Osteoblast (primary cell): Measurements from ENCODE around the gene DRD4. TPM values are rescaled to one million over a fixed set of nuclear protein-coding genes. Genes with fewer than 3 reads are reported as not detected.

ENCODE experiments used
- DNase-seq: peaks from one replicate; pipeline ENCODE4 v3.0.0; 2011; ENCODE audit warnings: low spot score, mixed read lengths; ENCODE audit not compliant: insufficient read length; ENCODE audit errors: missing footprints
- H2AFZ ChIP-seq: 2 replicates; pipeline ENCODE4 v1.6.0; 2011; ENCODE audit warnings: mild to moderate bottlenecking, low read length
- H3K27ac ChIP-seq: 2 replicates; pipeline ENCODE4 v1.5.1; 2011; ENCODE audit warnings: mild to moderate bottlenecking, low read depth, low read length, moderate library complexity
- H3K27me3 ChIP-seq: 2 replicates; pipeline ENCODE4 v1.6.0; 2012; ENCODE audit warnings: mild to moderate bottlenecking, control low read depth, inconsistent platforms, low read length, moderate library complexity; ENCODE audit not compliant: insufficient read depth
- H3K36me3 ChIP-seq: 2 replicates; pipeline ENCODE4 v1.5.1; 2011; ENCODE audit warnings: mild to moderate bottlenecking, low read length, control low read depth, moderate library complexity; ENCODE audit not compliant: insufficient read depth
- H3K4me1 ChIP-seq: 2 replicates; pipeline ENCODE4 v1.5.1; 2011; ENCODE audit warnings: mild to moderate bottlenecking, low read length, control low read depth, moderate library complexity; ENCODE audit not compliant: insufficient read depth
- H3K4me2 ChIP-seq: 2 replicates; pipeline ENCODE4 v1.6.0; 2011; ENCODE audit warnings: mild to moderate bottlenecking, low read length; ENCODE audit not compliant: insufficient read depth
- H3K4me3 ChIP-seq: fragments of 200-600 bp; sonication (generic); 3 replicates; pipeline ENCODE4 v1.5.1; 2012; ENCODE audit warnings: mild to moderate bottlenecking, low read length, inconsistent platforms; ENCODE audit not compliant: insufficient read depth
- H3K79me2 ChIP-seq: 2 replicates; pipeline ENCODE4 v1.6.0; 2012; ENCODE audit warnings: mild to moderate bottlenecking, low read length, control low read depth, inconsistent platforms; ENCODE audit not compliant: insufficient read depth
- H3K9me3 ChIP-seq: 2 replicates; pipeline ENCODE4 v1.5.1; 2011; ENCODE audit warnings: low read depth, low read length, control low read depth
- H4K20me1 ChIP-seq: 2 replicates; pipeline ENCODE4 v1.6.0; 2012; ENCODE audit warnings: mild to moderate bottlenecking, low read length, control low read depth; ENCODE audit not compliant: insufficient read depth
- CTCF ChIP-seq: IDR thresholded peaks from 2 replicates; pipeline ENCODE4 v1.5.1; 2011; ENCODE audit warnings: mild to moderate bottlenecking, low read depth, low read length, moderate library complexity; ENCODE audit errors: extremely low read depth
- total RNA-seq: library from RNA; depleted of rRNA; stranded (reverse); fragments of >200 nt; gene quantifications from 2 replicates; pipeline ENCODE4 v1.2.3, GENCODE V29; 2012

DRD4 gene
- total RNA-seq, 1 donor, result not detected

- no peak overlapping the region for H3K4me2 ChIP-seq
- no peak overlapping the region for H3K27ac ChIP-seq
- H3K79me2 ChIP-seq, result peaks cover 71% of the 10 kb centered on the region
- TF ChIP-seq CTCF, result no peak
- H4K20me1 ChIP-seq, result peaks cover 41% of the 10 kb centered on the region
- no peak overlapping the region for H2AFZ ChIP-seq
- no peaks in the 10 kb centered on the region for H3K9me3 ChIP-seq
- H3K4me3 ChIP-seq, result no peak overlapping the region
- DNase-seq, result no peak
- peaks cover 66% of the 10 kb centered on the region for H3K36me3 ChIP-seq
- H3K4me1 ChIP-seq, result peaks cover 9% of the 10 kb centered on the region
- H3K27me3 ChIP-seq, result no peaks in the 10 kb centered on the region
Measured at GRCh38 chr11:589798-590197, 47.3 kb upstream of the DRD4 start.

- peaks cover 76% of the 10 kb centered on the region for H3K79me2 ChIP-seq
- H4K20me1 ChIP-seq, result peaks cover 46% of the 10 kb centered on the region
Measured at GRCh38 chr11:590997-591396, 46.1 kb upstream of the DRD4 start.

DNA sequence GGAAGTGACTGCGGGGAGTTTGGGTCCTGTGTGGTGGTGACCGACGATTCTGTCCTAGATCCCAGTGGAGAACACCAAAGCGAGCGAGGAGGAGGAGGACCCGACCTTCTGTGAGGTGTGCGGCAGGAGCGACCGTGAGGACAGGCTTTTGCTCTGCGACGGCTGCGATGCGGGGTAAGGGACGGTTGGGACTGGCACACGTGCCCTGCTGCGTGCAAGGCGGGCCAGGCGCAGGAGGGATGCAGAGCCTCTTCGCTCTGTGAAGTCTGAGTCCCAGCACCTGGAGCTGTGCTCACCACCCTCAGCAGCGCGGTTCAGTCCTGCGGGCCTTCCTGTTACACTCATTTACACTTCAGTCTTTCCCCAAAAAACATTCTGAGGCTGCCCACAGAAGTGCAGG is 44.6 kb upstream of the DRD4 start:
- H3K4me1 ChIP-seq, result peaks cover 6% of the 10 kb centered on the region
- H3K79me2 ChIP-seq, result peaks cover 70% of the 10 kb centered on the region
- no peak overlapping the region for H2AFZ ChIP-seq
- H3K9me3 ChIP-seq, result no peaks in the 10 kb centered on the region
- no peak overlapping the region for H3K4me3 ChIP-seq
- no peak overlapping the region for H3K27ac ChIP-seq
- H3K36me3 ChIP-seq, result peaks cover 75% of the 10 kb centered on the region
- no peak overlapping the region for H3K4me2 ChIP-seq
- H3K27me3 ChIP-seq, result no peaks in the 10 kb centered on the region
- DNase-seq, result no peak
- no peak for TF ChIP-seq CTCF
- peaks cover 40% of the 10 kb centered on the region for H4K20me1 ChIP-seq

More at GRCh38 chr11:590997-591396, 46.1 kb upstream of the DRD4 start:
- Histone ChIP-seq H3K4me1 (peaks cover 9% of the 10 kb centered on the region), H3K27ac (no peak overlapping the region), H3K4me2 (no peak overlapping the region), H2AFZ (no peak overlapping the region), H3K36me3 (peaks cover 74% of the 10 kb centered on the region), H3K9me3 (no peaks in the 10 kb centered on the region), H3K27me3 (no peaks in the 10 kb centered on the region), H3K4me3 (no peak overlapping the region)
- DNase-seq, result no peak
- no peak for TF ChIP-seq CTCF

DNA sequence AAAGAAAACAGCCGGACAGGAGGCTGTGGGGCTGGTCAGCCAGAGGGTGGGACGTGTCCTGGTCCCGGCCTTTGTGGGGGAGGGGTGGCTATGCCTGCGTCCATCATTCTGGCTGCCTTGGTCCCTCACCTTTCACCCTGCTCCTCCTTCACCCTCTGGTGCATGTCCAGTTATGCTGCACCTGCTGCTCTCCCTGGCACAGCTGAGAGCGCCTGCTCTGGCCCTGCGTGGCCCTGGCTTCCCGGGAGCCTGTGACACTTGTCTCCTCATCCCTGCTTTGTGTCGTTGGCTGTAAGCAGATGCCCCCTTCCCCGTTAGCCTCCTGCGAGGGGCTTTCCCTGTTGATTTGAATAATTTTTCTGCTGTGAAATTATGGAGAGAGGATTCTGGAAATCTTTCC is 44.2 kb upstream of the DRD4 start:
- peaks cover 2% of the 10 kb centered on the region for H3K4me1 ChIP-seq
- H3K9me3 ChIP-seq, result no peaks in the 10 kb centered on the region
- peaks cover 77% of the 10 kb centered on the region for H3K36me3 ChIP-seq
- no peak overlapping the region for H3K27ac ChIP-seq
- H3K79me2 ChIP-seq, result peaks cover 69% of the 10 kb centered on the region
- H4K20me1 ChIP-seq, result peaks cover 37% of the 10 kb centered on the region
- no peak overlapping the region for H3K4me2 ChIP-seq
- H3K4me3 ChIP-seq, result no peak overlapping the region
- DNase-seq, result no peak
- no peak overlapping the region for H2AFZ ChIP-seq
- TF ChIP-seq CTCF, result no peak
- no peaks in the 10 kb centered on the region for H3K27me3 ChIP-seq
